Tongue (tissue), 2 donors: ENCODE data around the gene FERMT3. TPM values are rescaled to one million over a fixed set of nuclear protein-coding genes. Genes with fewer than 3 reads are reported as not detected.

Experiments
- DNase-seq: peaks from one replicate; pipeline ENCODE4 v3.0.0-alpha.2; 2015
- total RNA-seq: library from RNA; depleted of rRNA; stranded (reverse); fragments of >200 nt; gene quantifications from one replicate; pipeline ENCODE4 v1.2.3, GENCODE V29; 2014

FERMT3 gene
- total RNA-seq, 1 donor from 2014 or later: 5.7 TPM

GRCh38 chr11:64220798-64221197 is 14.3 kb downstream of the FERMT3 start:
- no peak for DNase-seq

- no peak for DNase-seq
These were observed 16.1 kb downstream of the FERMT3 start for GRCh38 chr11:64222651-64223000.

GRCh38 chr11:64223001-64223651 is 16.6 kb downstream of the FERMT3 start:
- DNase-seq: no peak

GRCh38 chr11:64224151-64224890 is 17.8 kb downstream of the FERMT3 start:
- no peak for DNase-seq

- DNase-seq: no peak
These were observed 18.5 kb downstream of the FERMT3 start for GRCh38 chr11:64224891-64225607.

GRCh38 chr11:64225608-64226506 is 19.3 kb downstream of the FERMT3 start, which contains the start of the genes NUDT22 and TRPT1:
TSS of gene NUDT22 (plus strand) at chr11:64226274. CDS start at chr11:64226653, 379 bp downstream.
TSS of gene TRPT1 (minus strand) at chr11:64226186. CDS start at chr11:64225860, 326 bp downstream.
- DNase-seq: peak; percentile 94

GRCh38 chr11:64226507-64227051 is 20.1 kb downstream of the FERMT3 start:
- peak; percentile 64 for DNase-seq

GRCh38 chr11:64227405-64227956 is 21.0 kb downstream of the FERMT3 start:
- DNase-seq: no peak

- no peak for DNase-seq
These were observed 22.7 kb downstream of the FERMT3 start for GRCh38 chr11:64229090-64229743.

- no peak for DNase-seq
These were observed 23.2 kb downstream of the FERMT3 start for GRCh38 chr11:64229744-64230170.

- DNase-seq: peak; percentile 98
These were observed 23.9 kb downstream of the FERMT3 start, which contains the start of gene DNAJC4 for GRCh38 chr11:64230171-64230984. TSS of gene DNAJC4 (plus strand) at chr11:64230548. CDS start at chr11:64230855, 307 bp downstream.

GRCh38 chr11:64230985-64231365 is 24.5 kb downstream of the FERMT3 start:
- DNase-seq: no peak

GRCh38 chr11:64231546-64231945 is 25.0 kb downstream of the FERMT3 start:
- DNase-seq: no peak

GRCh38 chr11:64232182-64232966 is 25.9 kb downstream of the FERMT3 start:
- DNase-seq: no peak

- DNase-seq: no peak
These were observed 26.4 kb downstream of the FERMT3 start for GRCh38 chr11:64232967-64233315.

GRCh38 chr11:64233913-64234586 is 27.5 kb downstream of the FERMT3 start, which contains the start of gene VEGFB:
TSS of gene VEGFB (plus strand) at chr11:64234584. CDS start at chr11:64234834, 250 bp downstream.
- peak; percentile 84 for DNase-seq

GRCh38 chr11:64234647-64235379 is 28.3 kb downstream of the FERMT3 start:
- DNase-seq: peak; percentile 51
